B cell (primary cell): ENCODE measurements around the gene DUOXA2. TPM values are rescaled to one million over a fixed set of nuclear protein-coding genes. Genes with fewer than 3 reads are reported as not detected.

Source experiments
- ATAC-seq: fragments of 200-7000 bp; cut with Tn5 transposase; one replicate; pipeline ENCODE4 v1.10.0; 2021; ENCODE audit warnings: low read depth, mild to moderate bottlenecking, moderate number of reproducible peaks, moderate library complexity
- CTCF ChIA-PET: fragments of 350-600 bp; sonication (Branson Sonifier 250); formaldehyde crosslinking; loops from one replicate; lab custom pipeline; 2021; ENCODE audit warnings: antibody characterized with exemption, inconsistent platforms; lab: Charles Lee
- POLR2A ChIA-PET: fragments of 350-600 bp; sonication (Branson Sonifier 250); formaldehyde crosslinking; loops from one replicate; lab custom pipeline; 2021; ENCODE audit warnings: antibody characterized with exemption; lab: Charles Lee
- DNase-seq: peaks from one replicate; pipeline ENCODE4 v3.0.0; 2013
- H2AFZ ChIP-seq: 2 replicates; pipeline ENCODE4 v1.6.1; 2012; ENCODE audit warnings: mild to moderate bottlenecking, low read depth, low read length; ENCODE audit not compliant: insufficient read depth, poor library complexity, severe bottlenecking
- H3K27ac ChIP-seq, 2 donors: 1 replicate in 1 of 2; 2 replicates in 1 of 2; pipeline ENCODE4 v1.5.1; 2012 to 2013; ENCODE audit warnings: low read length in 2 of 2, mild to moderate bottlenecking in 2 of 2, moderate library complexity in 1 of 2
- H3K27me3 ChIP-seq, 4 experiments: fragments of 200-600 bp in 1 of 4; sonication (generic) in 1 of 4; replicated peaks in 1 of 4; 1 replicate in 2 of 4; 2 replicates in 2 of 4; pipeline versions ENCODE4 v1.6.1 to v1.7.0; 2013 to 2016; ENCODE audit warnings: low read length in 3 of 4, mild to moderate bottlenecking in 2 of 4, mixed read lengths in 1 of 4, moderate library complexity in 1 of 4; ENCODE audit not compliant: insufficient read depth in 4 of 4, control insufficient read depth in 3 of 4; ENCODE audit errors: control extremely low read depth in 1 of 4
- H3K36me3 ChIP-seq, 2 experiments: replicated peaks in 1 of 2; 1 replicate in 1 of 2; 2 replicates in 1 of 2; pipeline versions ENCODE4 v1.6.1 to v1.7.1; 2013; ENCODE audit warnings: low read length in 1 of 2; ENCODE audit not compliant: insufficient read depth in 2 of 2, control insufficient read depth in 1 of 2; ENCODE audit errors: control extremely low read depth in 1 of 2, extremely low read depth in 1 of 2
- H3K4me1 ChIP-seq, 2 donors: fragments of 200-600 bp in 1 of 2; sonication (generic) in 1 of 2; 1 replicate in 1 of 2; 2 replicates in 1 of 2; pipeline versions ENCODE4 v1.5.1 to v1.6.1; 2013 to 2017; ENCODE audit warnings: low read length in 2 of 2; ENCODE audit not compliant: control insufficient read depth in 2 of 2, insufficient read depth in 2 of 2
- H3K4me2 ChIP-seq: replicated peaks from 2 replicates; pipeline ENCODE3; 2012; ENCODE audit warnings: mild to moderate bottlenecking, low read depth, low read length; ENCODE audit not compliant: poor library complexity, severe bottlenecking
- H3K4me3 ChIP-seq, 5 experiments: fragments of 200-600 bp in 1 of 5; sonication (generic) in 1 of 5; 1 replicate in 3 of 5; 2 replicates in 2 of 5; pipeline versions ENCODE4 v1.5.1 to v1.7.0; 2011 to 2016; ENCODE audit warnings: low read length in 4 of 5, mild to moderate bottlenecking in 4 of 5, low read depth in 2 of 5, control low read depth in 1 of 5, moderate library complexity in 1 of 5; ENCODE audit not compliant: insufficient read depth in 1 of 5; ENCODE audit errors: control extremely low read depth in 1 of 5, extremely low read depth in 1 of 5
- H3K79me2 ChIP-seq: fragments of 200-600 bp; sonication (generic); one replicate; pipeline ENCODE4 v1.6.0; 2016; ENCODE audit warnings: low read length; ENCODE audit not compliant: control insufficient read depth, insufficient read depth
- H3K9ac ChIP-seq: fragments of 200-600 bp; sonication (generic); 2 replicates; pipeline ENCODE4 v1.6.1; 2017; ENCODE audit warnings: mild to moderate bottlenecking, low read length, moderate library complexity
- H3K9me3 ChIP-seq, 3 donors: one replicate each; pipeline versions ENCODE4 v1.6.1 to v1.7.1; 2013; ENCODE audit warnings: low read length in 2 of 3; ENCODE audit not compliant: control insufficient read depth in 2 of 3, insufficient read depth in 1 of 3; ENCODE audit errors: control extremely low read depth in 1 of 3
- H4K20me1 ChIP-seq: 2 replicates; pipeline ENCODE4 v1.6.0; 2012; ENCODE audit warnings: mild to moderate bottlenecking, low read length; ENCODE audit not compliant: insufficient read depth, control insufficient read depth, poor library complexity, severe bottlenecking
- H3K27ac Mint-ChIP-seq: one replicate; pipeline ENCODE4 v1.8.0; 2021; ENCODE audit warnings: mixed read lengths
- H3K27me3 Mint-ChIP-seq: one replicate; pipeline ENCODE4 v1.8.0; 2021; ENCODE audit warnings: mixed read lengths
- H3K4me1 Mint-ChIP-seq: one replicate; pipeline ENCODE4 v1.8.0; 2021; ENCODE audit warnings: mixed read lengths
- H3K4me3 Mint-ChIP-seq: one replicate; pipeline ENCODE4 v1.8.0; 2021; ENCODE audit warnings: mixed read lengths
- H3K9me3 Mint-ChIP-seq: one replicate; pipeline ENCODE4 v1.8.0; 2022; ENCODE audit warnings: mixed read lengths; ENCODE audit not compliant: insufficient read depth
- EZH2 ChIP-seq: IDR thresholded peaks from 2 replicates; pipeline ENCODE4 v1.6.1; 2012; ENCODE audit warnings: borderline replicate concordance, low read depth, mild to moderate bottlenecking, moderate library complexity, low read length; ENCODE audit not compliant: insufficient read depth, poor library complexity, severe bottlenecking
- WGBS: methylation state at CpG from one replicate; pipeline ENCODE4 v1.1.5; 2013; ENCODE audit warnings: missing lambda C conversion rate; ENCODE audit not compliant: insufficient coverage; 5-methylcytosine and 5-hydroxymethylcytosine counted together
- intact Hi-C: fragments of 100-400 bp; cut with micrococcal nuclease; formaldehyde crosslinking; loops from one replicate; pipeline ENCODE4 v1.10.0; 2022
- polyA plus RNA-seq: library from polyadenylated mRNA; depleted of rRNA; stranded (reverse); fragments of >200 nt; gene quantifications from 2 replicates; pipeline ENCODE4 v1.2.3, GENCODE V29; 2012
- total RNA-seq, 2 donors: library from RNA; stranded (reverse); fragments of 120-200 nt in 1 of 2; gene quantifications; 1 replicate in 1 of 2; 2 replicates in 1 of 2; pipeline versions ENCODE4 v1.2.3 to v1.2.4, GENCODE V29; 2013 to 2022
- TF ChIP-seq, protein P1 (sequence below): fragments of 200-600 bp; IDR thresholded peaks from one replicate; pipeline ENCODE4 v1.8.0; 2022; ENCODE audit warnings: antibody characterized with exemption, mild to moderate bottlenecking

DUOXA2 gene
- total and polyA plus RNA-seq, 2 donors (not counting 1 experiment from before 2014, with no cell fraction given): not detected

GRCh38 chr15:45112143-45112590 lies 2.0 kb upstream of the DUOXA2 start:
- H3K9me3 Mint-ChIP-seq: no peaks in the 10 kb centered on the region
- Histone ChIP-seq H3K4me2 (peak overlapping the region; percentile 72), H3K36me3 (no peaks in the 10 kb centered on the region), H3K79me2 (no peaks in the 10 kb centered on the region), H3K27me3 (peaks cover 0 to 79% (median 56%) of the 10 kb centered on the region in 4 experiments), H3K4me1 (peaks cover 45 to 54% of the 10 kb centered on the region in 2 donors), H2AFZ (peak overlapping the region; percentile 9), H3K9ac (no peak overlapping the region), H3K4me3 (peak overlapping the region in 3 of 5 experiments; percentile 18 to 23 (median 21)), H3K27ac (no peak overlapping the region), H3K9me3 (peaks cover 0 to 38% (median 0%) of the 10 kb centered on the region in 3 donors), H4K20me1 (no peaks in the 10 kb centered on the region)
- peaks cover 46% of the 10 kb centered on the region for H3K4me1 Mint-ChIP-seq
- no peak overlapping the region for H3K27ac Mint-ChIP-seq
- peak overlapping the region; percentile 85 for H3K4me3 Mint-ChIP-seq
- peaks cover 74% of the 10 kb centered on the region for H3K27me3 Mint-ChIP-seq
- DNase-seq (peak; percentile 37), ATAC-seq (no peak)
- intact Hi-C loops: loop anchor here (10.0 kb wide), 1 partner anchor 83 kb away; no protein-coding TSS in a partner anchor
- TF ChIP-seq EZH2: no peak
- TF ChIP-seq, protein P1, sequence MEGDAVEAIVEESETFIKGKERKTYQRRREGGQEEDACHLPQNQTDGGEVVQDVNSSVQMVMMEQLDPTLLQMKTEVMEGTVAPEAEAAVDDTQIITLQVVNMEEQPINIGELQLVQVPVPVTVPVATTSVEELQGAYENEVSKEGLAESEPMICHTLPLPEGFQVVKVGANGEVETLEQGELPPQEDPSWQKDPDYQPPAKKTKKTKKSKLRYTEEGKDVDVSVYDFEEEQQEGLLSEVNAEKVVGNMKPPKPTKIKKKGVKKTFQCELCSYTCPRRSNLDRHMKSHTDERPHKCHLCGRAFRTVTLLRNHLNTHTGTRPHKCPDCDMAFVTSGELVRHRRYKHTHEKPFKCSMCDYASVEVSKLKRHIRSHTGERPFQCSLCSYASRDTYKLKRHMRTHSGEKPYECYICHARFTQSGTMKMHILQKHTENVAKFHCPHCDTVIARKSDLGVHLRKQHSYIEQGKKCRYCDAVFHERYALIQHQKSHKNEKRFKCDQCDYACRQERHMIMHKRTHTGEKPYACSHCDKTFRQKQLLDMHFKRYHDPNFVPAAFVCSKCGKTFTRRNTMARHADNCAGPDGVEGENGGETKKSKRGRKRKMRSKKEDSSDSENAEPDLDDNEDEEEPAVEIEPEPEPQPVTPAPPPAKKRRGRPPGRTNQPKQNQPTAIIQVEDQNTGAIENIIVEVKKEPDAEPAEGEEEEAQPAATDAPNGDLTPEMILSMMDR: no peak
- POLR2A ChIA-PET: interaction anchor here (0.5 kb wide), 1 partner anchor 25 kb away, joined by 3 read pairs; no protein-coding TSS in a partner anchor
- CTCF ChIA-PET: interaction anchor here (0.6 to 5.5 kb wide), 8 partner anchors 9 to 259 kb away, joined by 3 to 32 read pairs (median 4); no protein-coding TSS in a partner anchor
- 6% methylated on average over 7 of the region's 13 CpGs for WGBS
